Muscle layer of duodenum (tissue), 2 donors: ENCODE measurements around the gene NEDD8.

ENCODE experiments used
- H3K27ac ChIP-seq: one replicate; pipeline ENCODE4 v1.7.0; 2013; ENCODE audit warnings: mild to moderate bottlenecking, low read length
- H3K27me3 ChIP-seq: one replicate; pipeline ENCODE4 v1.7.0; 2013; ENCODE audit warnings: low read depth, mild to moderate bottlenecking, control low read depth, low read length
- H3K36me3 ChIP-seq, 2 donors: one replicate each; pipeline ENCODE4 v1.7.0; 2013; ENCODE audit warnings: low read length in 2 of 2, control low read depth in 1 of 2, mild to moderate bottlenecking in 1 of 2; ENCODE audit not compliant: insufficient read depth in 2 of 2, control insufficient read depth in 1 of 2
- H3K4me1 ChIP-seq, 2 donors: one replicate each; pipeline ENCODE4 v1.7.0; 2013; ENCODE audit warnings: low read length in 2 of 2, mild to moderate bottlenecking in 2 of 2, control low read depth in 1 of 2, moderate library complexity in 1 of 2; ENCODE audit not compliant: insufficient read depth in 2 of 2, control insufficient read depth in 1 of 2
- H3K4me3 ChIP-seq, 2 donors: one replicate each; pipeline ENCODE4 v1.7.0; 2013; ENCODE audit warnings: low read length in 2 of 2, low read depth in 1 of 2, mild to moderate bottlenecking in 1 of 2
- H3K9me3 ChIP-seq, 2 donors: one replicate each; pipeline ENCODE4 v1.7.0; 2013; ENCODE audit warnings: low read length in 2 of 2, control low read depth in 1 of 2, mild to moderate bottlenecking in 1 of 2; ENCODE audit not compliant: control insufficient read depth in 1 of 2
- donor health status: healthy.

NEDD8 gene

GRCh38 chr14:24262821-24263733 lies 30.9 kb upstream of the NEDD8 start, which contains the start of gene TGM1:
TGM1 (minus strand) TSS chr14:24263177; CDS start chr14:24262352, 825 bp downstream.
- no peaks in the 10 kb centered on the region for H3K27me3 ChIP-seq
- peaks cover 18 to 29% of the 10 kb centered on the region in 2 donors for H3K36me3 ChIP-seq
- H3K4me1 ChIP-seq: no peaks in the 10 kb centered on the region
- H3K9me3 ChIP-seq: no peaks in the 10 kb centered on the region
- H3K4me3 ChIP-seq: no peak within 1 kb of the TSS
- H3K27ac ChIP-seq: no peak within 1 kb of the TSS

- Histone ChIP-seq H3K9me3 (no peaks in the 10 kb centered on the region), H3K4me3 (no peak overlapping the region)
Observed at GRCh38 chr14:24261969-24262327, 29.8 kb upstream of the NEDD8 start.

GRCh38 chr14:24261256-24261968 lies 29.2 kb upstream of the NEDD8 start:
- Histone ChIP-seq H3K4me3 (no peak overlapping the region), H3K27me3 (no peaks in the 10 kb centered on the region), H3K36me3 (peaks cover 5 to 16% of the 10 kb centered on the region in 2 donors)

More at GRCh38 chr14:24261969-24262327, 29.8 kb upstream of the NEDD8 start:
- Histone ChIP-seq H3K36me3 (peaks cover 10 to 21% of the 10 kb centered on the region in 2 donors), H3K27me3 (no peaks in the 10 kb centered on the region), H3K27ac (no peak overlapping the region), H3K4me1 (no peaks in the 10 kb centered on the region)

GRCh38 chr14:24260780-24261157 lies 28.6 kb upstream of the NEDD8 start:
- Histone ChIP-seq H3K27me3 (no peaks in the 10 kb centered on the region), H3K4me1 (no peaks in the 10 kb centered on the region), H3K9me3 (no peaks in the 10 kb centered on the region), H3K27ac (no peak overlapping the region), H3K4me3 (no peak overlapping the region), H3K36me3 (peaks cover 0 to 11% of the 10 kb centered on the region in 2 donors)

More at GRCh38 chr14:24261256-24261968, 29.2 kb upstream of the NEDD8 start:
- H3K9me3 ChIP-seq: no peaks in the 10 kb centered on the region
- no peaks in the 10 kb centered on the region for H3K4me1 ChIP-seq
- no peak overlapping the region for H3K27ac ChIP-seq

- Histone ChIP-seq H3K4me1 (no peaks in the 10 kb centered on the region), H3K9me3 (no peaks in the 10 kb centered on the region), H3K27me3 (no peaks in the 10 kb centered on the region), H3K36me3 (peaks cover 0 to 9% of the 10 kb centered on the region in 2 donors), H3K27ac (no peak overlapping the region), H3K4me3 (no peak overlapping the region)
Observed at GRCh38 chr14:24260026-24260779, 28.0 kb upstream of the NEDD8 start.

GRCh38 chr14:24259282-24260025 lies 27.3 kb upstream of the NEDD8 start:
- Histone ChIP-seq H3K4me1 (no peaks in the 10 kb centered on the region), H3K36me3 (peaks cover 0 to 7% of the 10 kb centered on the region in 2 donors), H3K4me3 (no peak overlapping the region), H3K27me3 (no peaks in the 10 kb centered on the region), H3K27ac (no peak overlapping the region), H3K9me3 (no peaks in the 10 kb centered on the region)

- H3K9me3 ChIP-seq: no peaks in the 10 kb centered on the region
- no peaks in the 10 kb centered on the region for H3K4me1 ChIP-seq
- no peaks in the 10 kb centered on the region for H3K27me3 ChIP-seq
- H3K4me3 ChIP-seq: no peak overlapping the region
- peaks cover 0 to 7% of the 10 kb centered on the region in 2 donors for H3K36me3 ChIP-seq
- H3K27ac ChIP-seq: no peak overlapping the region
Observed at GRCh38 chr14:24258548-24259265, 26.5 kb upstream of the NEDD8 start.

- Histone ChIP-seq H3K27ac (no peak overlapping the region), H3K27me3 (no peaks in the 10 kb centered on the region), H3K4me1 (no peaks in the 10 kb centered on the region), H3K4me3 (no peak overlapping the region), H3K9me3 (no peaks in the 10 kb centered on the region), H3K36me3 (peaks cover 0 to 7% of the 10 kb centered on the region in 2 donors)
Observed at GRCh38 chr14:24258119-24258518, 26.0 kb upstream of the NEDD8 start.

GRCh38 chr14:24256960-24257359 lies 24.8 kb upstream of the NEDD8 start:
- Histone ChIP-seq H3K36me3 (peaks cover 4 to 7% of the 10 kb centered on the region in 2 donors), H3K9me3 (no peaks in the 10 kb centered on the region), H3K27me3 (no peaks in the 10 kb centered on the region), H3K4me3 (no peak overlapping the region), H3K27ac (no peak overlapping the region), H3K4me1 (no peaks in the 10 kb centered on the region)
